Measurements from ENCODE around the gene SLC7A7. TPM values are rescaled to one million over a fixed set of nuclear protein-coding genes. Genes with fewer than 3 reads are reported as not detected.

The SLC7A7 gene
- total RNA-seq, 2 experiments from 2014 or later: 0.45 TPM; not detected in 1

- Mint-ChIP-seq H3K4me1 (ENCODE audit: low read depth) (peaks cover 9% of the 10 kb centered on the region), H3K36me3 (ENCODE audit: low read depth) (peaks cover 20% of the 10 kb centered on the region), H3K4me3 (no peak overlapping the region), H3K27me3 (peaks cover 14% of the 10 kb centered on the region), H3K27ac (no peak overlapping the region), H3K9me3 (no peaks in the 10 kb centered on the region)
- intact Hi-C loops (cut with micrococcal nuclease): no loop called here
- no peak for TF ChIP-seq CTCF (IDR thresholded peaks at IDR 0.05)
- POLR2A ChIA-PET: interaction anchor here (0.6 to 1.9 kb wide), 3 partner anchors 9 to 199 kb away, joined by 3 to 9 read pairs (median 4); no protein-coding TSS in a partner anchor
- no peak for DNase-seq
- CTCF ChIA-PET: interaction anchor here (1.4 to 22.4 kb wide), 5 partner anchors 9 to 270 kb away, joined by 3 to 469 read pairs (median 8); partner anchors contain the start of gene MRPL52
- ATAC-seq: no peak
Measured at GRCh38 chr14:22839159-22839779, 24.0 kb upstream of the SLC7A7 start.

GRCh38 chr14:22838631-22839041, 23.4 kb upstream of the SLC7A7 start:
- Mint-ChIP-seq H3K9me3 (no peaks in the 10 kb centered on the region), H3K27me3 (peaks cover 14% of the 10 kb centered on the region), H3K4me1 (ENCODE audit: low read depth) (peaks cover 9% of the 10 kb centered on the region), H3K27ac (no peak overlapping the region), H3K4me3 (no peak overlapping the region), H3K36me3 (ENCODE audit: low read depth) (peaks cover 22% of the 10 kb centered on the region)
- no peak for ATAC-seq
- ChIA-PET POLR2A (interaction anchor here (0.6 to 1.9 kb wide), 5 partner anchors 8 to 282 kb away, joined by 3 to 9 read pairs (median 4); partner anchors contain the start of gene OXA1L), CTCF (interaction anchor here (1.4 to 22.4 kb wide), 6 partner anchors 9 to 269 kb away, joined by 3 to 469 read pairs (median 7); partner anchors contain the start of gene MRPL52)
- intact Hi-C loops (cut with micrococcal nuclease): no loop called here
- DNase-seq: no peak
- no peak for TF ChIP-seq CTCF (IDR thresholded peaks at IDR 0.05)

- H3K36me3 Mint-ChIP-seq (ENCODE audit: low read depth): peaks cover 26% of the 10 kb centered on the region
- ChIA-PET POLR2A (interaction anchor here (0.6 to 1.9 kb wide), 6 partner anchors 8 to 281 kb away, joined by 3 to 9 read pairs (median 4); partner anchors contain the start of gene OXA1L), CTCF (interaction anchor here (1.0 to 22.4 kb wide), 7 partner anchors 10 to 268 kb away, joined by 3 to 469 read pairs (median 4); no protein-coding TSS in a partner anchor)
Measured at GRCh38 chr14:22837750-22838538, 22.7 kb upstream of the SLC7A7 start.

GRCh38 chr14:22837114-22837749, 22.0 kb upstream of the SLC7A7 start:
- peak; percentile 40 for ATAC-seq
- POLR2A ChIA-PET: interaction anchor here (0.7 to 1.6 kb wide), 3 partner anchors 16 to 225 kb away, joined by 4 read pairs; partner anchors contain the start of gene OXA1L
- Mint-ChIP-seq H3K27me3 (peaks cover 14% of the 10 kb centered on the region), H3K4me1 (ENCODE audit: low read depth) (peaks cover 9% of the 10 kb centered on the region), H3K36me3 (ENCODE audit: low read depth) (peaks cover 26% of the 10 kb centered on the region), H3K27ac (no peak overlapping the region), H3K4me3 (peak overlapping the region; percentile 42), H3K9me3 (no peaks in the 10 kb centered on the region)
- no peak for DNase-seq
- TF ChIP-seq CTCF (IDR thresholded peaks at IDR 0.05): no peak
- CTCF ChIA-PET: interaction anchor here (1.0 to 22.4 kb wide), 7 partner anchors 9 to 267 kb away, joined by 3 to 469 read pairs (median 4); no protein-coding TSS in a partner anchor
- intact Hi-C loops (cut with micrococcal nuclease): no loop called here

More at GRCh38 chr14:22837750-22838538, 22.7 kb upstream of the SLC7A7 start:
- DNase-seq: no peak
- intact Hi-C loops (cut with micrococcal nuclease): no loop called here
- H3K27ac Mint-ChIP-seq: no peak overlapping the region
- H3K9me3 Mint-ChIP-seq: no peaks in the 10 kb centered on the region
- H3K4me3 Mint-ChIP-seq: peak overlapping the region; percentile 43
- H3K27me3 Mint-ChIP-seq: peaks cover 14% of the 10 kb centered on the region
- no peak for TF ChIP-seq CTCF (IDR thresholded peaks at IDR 0.05)
- peaks cover 9% of the 10 kb centered on the region for H3K4me1 Mint-ChIP-seq (ENCODE audit: low read depth)
- ATAC-seq: peak; percentile 38

Measured in activated CD8-positive, alpha-beta T cell treated with anti-CD3 and anti-CD28 coated beads for 36 hours (primary cell).